ENCODE measurements around the gene UCHL5.

GRCh38 chr1:192968323-192968722 is 90.8 kb downstream of the UCHL5 start:
- TF ChIP-seq CTCF (IDR thresholded peaks at IDR 0.05) (no peak), POLR2A (IDR thresholded peaks at IDR 0.05) (no peak)
